Activated naive CD4-positive, alpha-beta T cell treated with anti-CD3 and anti-CD28 coated beads, Interleukin-2, amount 50 U/mL, for 24 hours (primary cell): ENCODE data around the gene LCA5L.
"Not testable (repeated sequence)": the region's sequence is repeated elsewhere in the genome, so short reads cannot be mapped to it uniquely, and the experiment has no call there.

Experiments
- H3K27ac Mint-ChIP-seq: one replicate; pipeline ENCODE4 v1.8.0; 2021; ENCODE audit warnings: mild to moderate bottlenecking, mixed read lengths
- H3K27me3 Mint-ChIP-seq: one replicate; pipeline ENCODE4 v1.8.0; 2021; ENCODE audit warnings: mixed read lengths
- H3K36me3 Mint-ChIP-seq: one replicate; pipeline ENCODE4 v1.8.0; 2021; ENCODE audit warnings: mixed read lengths
- H3K4me1 Mint-ChIP-seq: one replicate; pipeline ENCODE4 v1.8.0; 2021; ENCODE audit warnings: mixed read lengths
- H3K4me3 Mint-ChIP-seq: one replicate; pipeline ENCODE4 v1.8.0; 2021; ENCODE audit warnings: mild to moderate bottlenecking, mixed read lengths
- H3K9me3 Mint-ChIP-seq: one replicate; pipeline ENCODE4 v1.8.0; 2021; ENCODE audit warnings: mixed read lengths

LCA5L gene

GRCh38 chr21:39429445-39429844, 16.1 kb downstream of the LCA5L start:
- no peaks in the 10 kb centered on the region for H3K9me3 Mint-ChIP-seq
- H3K27ac Mint-ChIP-seq = no peak overlapping the region
- no peaks in the 10 kb centered on the region for H3K4me1 Mint-ChIP-seq
- no peak overlapping the region for H3K4me3 Mint-ChIP-seq
- H3K36me3 Mint-ChIP-seq = no peaks in the 10 kb centered on the region
- peaks cover 4% of the 10 kb centered on the region for H3K27me3 Mint-ChIP-seq

GRCh38 chr21:39422527-39423241, 22.9 kb downstream of the LCA5L start:
- no peaks in the 10 kb centered on the region for H3K4me1 Mint-ChIP-seq

GRCh38 chr21:39419204-39419603, 26.4 kb downstream of the LCA5L start:
- H3K27ac Mint-ChIP-seq, H3K36me3 Mint-ChIP-seq, H3K27me3 Mint-ChIP-seq, H3K4me3 Mint-ChIP-seq, H3K4me1 Mint-ChIP-seq, H3K9me3 Mint-ChIP-seq: not testable (repeated sequence)

More at GRCh38 chr21:39422527-39423241, 22.9 kb downstream of the LCA5L start:
- Mint-ChIP-seq H3K36me3 (peaks cover 2% of the 10 kb centered on the region), H3K4me3 (no peak overlapping the region), H3K9me3 (no peaks in the 10 kb centered on the region), H3K27me3 (no peaks in the 10 kb centered on the region), H3K27ac (no peak overlapping the region)

GRCh38 chr21:39406065-39406464, 39.5 kb downstream of the LCA5L start:
- H3K4me1 Mint-ChIP-seq = no peaks in the 10 kb centered on the region
- H3K9me3 Mint-ChIP-seq = peaks cover 6% of the 10 kb centered on the region
- H3K27ac Mint-ChIP-seq = no peak overlapping the region
- H3K4me3 Mint-ChIP-seq = no peak overlapping the region
- H3K36me3 Mint-ChIP-seq = peaks cover 18% of the 10 kb centered on the region
- no peaks in the 10 kb centered on the region for H3K27me3 Mint-ChIP-seq

GRCh38 chr21:39400173-39400572, 45.4 kb downstream of the LCA5L start:
- Mint-ChIP-seq H3K27me3 (no peaks in the 10 kb centered on the region), H3K9me3 (no peaks in the 10 kb centered on the region), H3K4me3 (no peak overlapping the region), H3K4me1 (no peaks in the 10 kb centered on the region), H3K36me3 (peaks cover 8% of the 10 kb centered on the region), H3K27ac (no peak overlapping the region)

- Mint-ChIP-seq H3K9me3 (no peaks in the 10 kb centered on the region), H3K4me1 (no peaks in the 10 kb centered on the region), H3K36me3 (peaks cover 8% of the 10 kb centered on the region), H3K4me3 (no peak overlapping the region), H3K27ac (no peak overlapping the region), H3K27me3 (no peaks in the 10 kb centered on the region)
These were observed 47.8 kb downstream of the LCA5L start for GRCh38 chr21:39397646-39398385.

- H3K4me3 Mint-ChIP-seq = no peak overlapping the region
These were observed 52.6 kb downstream of the LCA5L start for GRCh38 chr21:39392981-39393380.

GRCh38 chr21:39390212-39390765, 55.3 kb downstream of the LCA5L start:
- H3K4me3 Mint-ChIP-seq = no peak overlapping the region
- H3K9me3 Mint-ChIP-seq = no peaks in the 10 kb centered on the region
- no peaks in the 10 kb centered on the region for H3K27me3 Mint-ChIP-seq
- H3K4me1 Mint-ChIP-seq = peaks cover 25% of the 10 kb centered on the region
- H3K27ac Mint-ChIP-seq = no peak overlapping the region
- no peaks in the 10 kb centered on the region for H3K36me3 Mint-ChIP-seq

More at GRCh38 chr21:39392981-39393380, 52.6 kb downstream of the LCA5L start:
- peaks cover 15% of the 10 kb centered on the region for H3K4me1 Mint-ChIP-seq
- H3K27me3 Mint-ChIP-seq = no peaks in the 10 kb centered on the region
- H3K27ac Mint-ChIP-seq = no peak overlapping the region
- H3K9me3 Mint-ChIP-seq = no peaks in the 10 kb centered on the region
- peaks cover 4% of the 10 kb centered on the region for H3K36me3 Mint-ChIP-seq

GRCh38 chr21:39388811-39389155, 56.8 kb downstream of the LCA5L start:
- Mint-ChIP-seq H3K36me3 (no peaks in the 10 kb centered on the region), H3K9me3 (no peaks in the 10 kb centered on the region), H3K27me3 (no peaks in the 10 kb centered on the region), H3K4me3 (peak overlapping the region; percentile 76), H3K4me1 (peaks cover 33% of the 10 kb centered on the region), H3K27ac (no peak overlapping the region)

GRCh38 chr21:39388038-39388810, 57.4 kb downstream of the LCA5L start:
- H3K36me3 Mint-ChIP-seq = no peaks in the 10 kb centered on the region
- peak overlapping the region; percentile 90 for H3K4me3 Mint-ChIP-seq
- peak overlapping the region; percentile 84 for H3K27ac Mint-ChIP-seq
- no peaks in the 10 kb centered on the region for H3K9me3 Mint-ChIP-seq
- peaks cover 33% of the 10 kb centered on the region for H3K4me1 Mint-ChIP-seq
- no peaks in the 10 kb centered on the region for H3K27me3 Mint-ChIP-seq

- H3K27me3 Mint-ChIP-seq = no peaks in the 10 kb centered on the region
- peak overlapping the region; percentile 86 for H3K27ac Mint-ChIP-seq
- peaks cover 33% of the 10 kb centered on the region for H3K4me1 Mint-ChIP-seq
- H3K9me3 Mint-ChIP-seq = no peaks in the 10 kb centered on the region
- peak overlapping the region; percentile 90 for H3K4me3 Mint-ChIP-seq
- no peaks in the 10 kb centered on the region for H3K36me3 Mint-ChIP-seq
These were observed 58.0 kb downstream of the LCA5L start for GRCh38 chr21:39387461-39388037.

- no peaks in the 10 kb centered on the region for H3K9me3 Mint-ChIP-seq
- H3K4me3 Mint-ChIP-seq = peak overlapping the region; percentile 90
- H3K4me1 Mint-ChIP-seq = peaks cover 38% of the 10 kb centered on the region
- no peaks in the 10 kb centered on the region for H3K36me3 Mint-ChIP-seq
- H3K27ac Mint-ChIP-seq = no peak overlapping the region
- no peaks in the 10 kb centered on the region for H3K27me3 Mint-ChIP-seq
These were observed 58.7 kb downstream of the LCA5L start for GRCh38 chr21:39386899-39387298.

- Mint-ChIP-seq H3K4me3 (peak overlapping the region; percentile 59), H3K27ac (no peak overlapping the region), H3K27me3 (no peaks in the 10 kb centered on the region), H3K36me3 (no peaks in the 10 kb centered on the region), H3K9me3 (no peaks in the 10 kb centered on the region), H3K4me1 (peaks cover 41% of the 10 kb centered on the region)
These were observed 59.4 kb downstream of the LCA5L start for GRCh38 chr21:39386194-39386593.

GRCh38 chr21:39385299-39386145, 60.1 kb downstream of the LCA5L start:
- peaks cover 44% of the 10 kb centered on the region for H3K4me1 Mint-ChIP-seq
- no peaks in the 10 kb centered on the region for H3K36me3 Mint-ChIP-seq
- no peaks in the 10 kb centered on the region for H3K9me3 Mint-ChIP-seq
- peak overlapping the region; percentile 59 for H3K4me3 Mint-ChIP-seq
- no peak overlapping the region for H3K27ac Mint-ChIP-seq
- no peaks in the 10 kb centered on the region for H3K27me3 Mint-ChIP-seq
